HepG2 (cell line): ENCODE data around the gene IFI35. TPM values are rescaled to one million over a fixed set of nuclear protein-coding genes. Genes with fewer than 3 reads are reported as not detected.
A peak's percentile ranks its signal among the peaks of the same experiment; 100 is the strongest.

Source experiments
- ATAC-seq: fragments of 200-7000 bp; cut with Tn5 transposase; 3 replicates; pipeline ENCODE4 v1.9.1; 2020; ENCODE audit warnings: mild to moderate bottlenecking, moderate library complexity
- BruUV-seq: library from RNA; stranded (reverse); fragments of 400-500 nt; replicated peaks from 2 replicates; lab custom pipeline; 2021; lab: Mats Ljungman, UMichigan
- CTCF ChIA-PET: fragments of 300-600 bp; formaldehyde crosslinking; extraction: SDS; loops from one replicate; lab custom pipeline; 2021; ENCODE audit warnings: low total read pairs, inconsistent platforms, low intra/inter-chr PET ratio; lab: Yijun Ruan, JAX
- POLR2A ChIA-PET: fragments of 350-600 bp; sonication (Branson Sonifier 250); formaldehyde crosslinking; loops from one replicate; lab custom pipeline; 2020; ENCODE audit warnings: antibody characterized with exemption, inconsistent platforms; lab: Yijun Ruan, JAX
- DNase-seq: peaks from one replicate; pipeline ENCODE4 v3.0.0-alpha.2; 2015; ENCODE audit warnings: low spot score
- FAIRE-seq: peaks from 3 replicates; lab custom pipeline; 2011; peaks lifted over from hg19 to GRCh38; lab: Jason Lieb, UNC
- H2AFZ ChIP-seq: one replicate; pipeline ENCODE4 v1.6.1; 2011; ENCODE audit warnings: low read length, inconsistent platforms
- H3K27ac ChIP-seq: fragments of 300-600 bp; 3 replicates; pipeline ENCODE4 v1.8.0; 2011; ENCODE audit warnings: mixed run types, mild to moderate bottlenecking, mixed read lengths, low read length, inconsistent platforms; ENCODE audit not compliant: insufficient read depth; ENCODE audit errors: extremely low read length
- H3K27me3 ChIP-seq, 2 experiments: fragments of 200-600 bp in 1 of 2; 2 replicates in 1 of 2; 3 replicates in 1 of 2; pipeline versions ENCODE4 v1.6.0 to v1.8.0; 2011; ENCODE audit warnings: low read length in 2 of 2, mild to moderate bottlenecking in 2 of 2, moderate library complexity in 2 of 2, inconsistent platforms in 1 of 2; ENCODE audit not compliant: insufficient read depth in 2 of 2, control insufficient read depth in 1 of 2
- H3K36me3 ChIP-seq, 2 experiments: fragments of 200-600 bp in 1 of 2; replicated peaks in 1 of 2; 2 replicates in 1 of 2; 3 replicates in 1 of 2; pipeline versions ENCODE4 v1.5.1 to v1.8.0; 2011; ENCODE audit warnings: low read length in 2 of 2, inconsistent platforms in 1 of 2; ENCODE audit not compliant: insufficient read depth in 2 of 2, control insufficient read depth in 1 of 2
- H3K4me1 ChIP-seq: 2 replicates; pipeline ENCODE4 v1.5.1; 2012; ENCODE audit warnings: low read length, inconsistent platforms; ENCODE audit not compliant: insufficient read depth
- H3K4me2 ChIP-seq: 2 replicates; pipeline ENCODE4 v1.6.0; 2011; ENCODE audit warnings: low read depth, low read length, inconsistent platforms
- H3K4me3 ChIP-seq, 3 experiments: fragments of 200-600 bp in 1 of 3; sonication (generic), shearing (Covaris generic) in 1 of 3; replicated peaks in 1 of 3; 2 replicates each; pipeline ENCODE4 v1.5.1; 2011 to 2016; ENCODE audit warnings: low read length in 3 of 3, inconsistent platforms in 2 of 3, low read depth in 2 of 3, mild to moderate bottlenecking in 2 of 3, control low read depth in 1 of 3, mixed read lengths in 1 of 3; ENCODE audit not compliant: insufficient read depth in 1 of 3
- H3K79me2 ChIP-seq: one replicate; pipeline ENCODE4 v1.6.1; 2011; ENCODE audit warnings: low read length, inconsistent platforms; ENCODE audit not compliant: insufficient read depth
- H3K9ac ChIP-seq: 2 replicates; pipeline ENCODE4 v1.6.0; 2011; ENCODE audit warnings: mild to moderate bottlenecking, low read depth, low read length, inconsistent platforms; ENCODE audit not compliant: insufficient read depth
- H3K9me3 ChIP-seq: 2 replicates; pipeline ENCODE4 v1.5.1; 2012; ENCODE audit warnings: mild to moderate bottlenecking, low read length
- H4K20me1 ChIP-seq: 2 replicates; pipeline ENCODE4 v1.6.0; 2011; ENCODE audit warnings: inconsistent platforms, mild to moderate bottlenecking, low read length, moderate library complexity; ENCODE audit not compliant: insufficient read depth
- CBX1 ChIP-seq: IDR thresholded peaks from one replicate; pipeline ENCODE4 v1.6.1; 2016; ENCODE audit warnings: antibody characterized with exemption, low read depth
- JUND ChIP-seq: sonication (generic); formaldehyde crosslinking; IDR thresholded peaks from 2 replicates; pipeline ENCODE4 v1.8.0; 2022; ENCODE audit warnings: mild to moderate bottlenecking, missing genetic modification reagents
- ZMYM4 ChIP-seq: sonication (generic); formaldehyde crosslinking; IDR thresholded peaks from 2 replicates; pipeline ENCODE4 v1.8.1; 2023; ENCODE audit warnings: mild to moderate bottlenecking, missing genetic modification reagents
- ZNF101 ChIP-seq: sonication (generic); formaldehyde crosslinking; IDR thresholded peaks from 2 replicates; pipeline ENCODE4 v1.4.0; 2020; ENCODE audit warnings: mild to moderate bottlenecking, low read depth, missing genetic modification reagents, borderline replicate concordance
- ZNF572 ChIP-seq: sonication (generic); formaldehyde crosslinking; IDR thresholded peaks from 2 replicates; pipeline ENCODE4 v1.5.1; 2020; ENCODE audit warnings: mild to moderate bottlenecking, missing genetic modification reagents
- ZNF589 ChIP-seq: sonication (generic); formaldehyde crosslinking; conservative IDR thresholded peaks from 2 replicates; pipeline ENCODE4 v1.8.0; 2022; ENCODE audit warnings: mild to moderate bottlenecking, moderate library complexity, missing genetic modification reagents
- WGBS: methylation state at CpG from one replicate; pipeline ENCODE4 v1.1.6; 2017; ENCODE audit warnings: low lambda C conversion rate; 5-methylcytosine and 5-hydroxymethylcytosine counted together
- in situ Hi-C: cut with HindIII; loops from 2 replicates; pipeline ENCODE4 v1.10.0; 2017; ENCODE audit warnings: low pct_unique_long_range_greater_than_20kb; ENCODE audit not compliant: extremely low pct_ligation_motif_present
- intact Hi-C: fragments of 100-400 bp; cut with micrococcal nuclease; formaldehyde crosslinking; loops from one replicate; pipeline ENCODE4 v1.10.0; 2022; ENCODE audit not compliant: unreplicated experiment
- polyA plus RNA-seq, 8 experiments: library from polyadenylated mRNA; depleted of rRNA in 3 of 8; stranded (reverse) in 7 of 8; unstranded in 1 of 8; fragments of >200 nt; fragmentation: Illumina TruSeq in 4 of 8; extraction: Trizol in 4 of 8; gene quantifications; 2 replicates each; pipeline versions ENCODE4 v1.2.1 to v1.2.3, GENCODE V29; 2011 to 2016; ENCODE audit warnings: low read depth in 4 of 8, missing spikeins in 1 of 8, mixed read lengths in 1 of 8; ENCODE audit not compliant: insufficient read depth in 1 of 8
- total RNA-seq, 5 experiments: library from RNA; depleted of rRNA; stranded (reverse); fragments of >200 nt; fragmentation: Illumina TruSeq; extraction: Trizol; gene quantifications; 2 replicates each; pipeline ENCODE4 v1.2.3, GENCODE V29; 2016; ENCODE audit warnings: low read depth in 1 of 5

Gene IFI35
- total and polyA plus RNA-seq, 2 of the 13 experiments (the other 11 are each of a cell fraction or from before 2014, with no cell fraction given): 28.9 to 38.1 TPM

DNA sequence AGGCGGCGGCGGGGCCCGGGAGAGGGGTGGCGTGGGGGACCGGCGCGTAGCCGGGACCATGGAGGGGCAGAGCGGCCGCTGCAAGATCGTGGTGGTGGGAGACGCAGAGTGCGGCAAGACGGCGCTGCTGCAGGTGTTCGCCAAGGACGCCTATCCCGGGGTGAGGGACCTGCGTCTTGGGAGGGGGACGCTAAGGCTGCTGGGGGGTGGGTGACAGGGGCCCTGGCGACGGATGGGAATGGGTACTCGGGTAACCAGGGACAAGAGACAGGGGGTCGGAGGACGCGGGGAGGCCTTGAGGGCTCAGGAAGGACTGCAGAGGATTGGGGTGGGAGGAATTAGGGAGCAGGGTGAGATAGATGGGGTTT lies 18.7 kb downstream of the IFI35 start:
- Histone ChIP-seq H4K20me1 (no peaks in the 10 kb centered on the region), H3K9ac (no peak overlapping the region), H2AFZ (no peak overlapping the region), H3K36me3 (0 out of 5 replicates have a peak, but pooled peaks cover 0 to under 1% of the 10 kb centered on the region in 2 experiments), H3K4me3 (no peak overlapping the region), H3K79me2 (peaks cover 12% of the 10 kb centered on the region), H3K9me3 (no peaks in the 10 kb centered on the region), H3K4me2 (no peak overlapping the region), H3K27me3 (no peaks in the 10 kb centered on the region; a peak in 1 of 5 replicates), H3K27ac (no peak overlapping the region), H3K4me1 (peaks cover 61% of the 10 kb centered on the region)
- no peak for ATAC-seq
- no TSS peak for BruUV-seq
- ChIA-PET CTCF (no interaction called here), POLR2A (interaction anchor here (1.0 to 3.6 kb wide), 4 partner anchors 14 to 100 kb away, joined by 4 to 16 read pairs (median 9); partner anchors contain the start of genes BRCA1 and RPL27)
- FAIRE-seq: no peak
- WGBS: 90% methylated on average over 27 of the region's 27 CpGs
- in situ Hi-C loops (no loop called here), intact Hi-C loops (loop anchor here (2.0 kb wide), 2 partner anchors 94 to 146 kb away; partner anchors contain the start of gene NBR1)
- no peak for TF ChIP-seq ZNF101 (CRISPR knock-in tag)
- TF ChIP-seq ZNF589: 0 out of 2 replicates have a peak, but pooled peaks have one; percentile 2
- no peak for DNase-seq

DNA sequence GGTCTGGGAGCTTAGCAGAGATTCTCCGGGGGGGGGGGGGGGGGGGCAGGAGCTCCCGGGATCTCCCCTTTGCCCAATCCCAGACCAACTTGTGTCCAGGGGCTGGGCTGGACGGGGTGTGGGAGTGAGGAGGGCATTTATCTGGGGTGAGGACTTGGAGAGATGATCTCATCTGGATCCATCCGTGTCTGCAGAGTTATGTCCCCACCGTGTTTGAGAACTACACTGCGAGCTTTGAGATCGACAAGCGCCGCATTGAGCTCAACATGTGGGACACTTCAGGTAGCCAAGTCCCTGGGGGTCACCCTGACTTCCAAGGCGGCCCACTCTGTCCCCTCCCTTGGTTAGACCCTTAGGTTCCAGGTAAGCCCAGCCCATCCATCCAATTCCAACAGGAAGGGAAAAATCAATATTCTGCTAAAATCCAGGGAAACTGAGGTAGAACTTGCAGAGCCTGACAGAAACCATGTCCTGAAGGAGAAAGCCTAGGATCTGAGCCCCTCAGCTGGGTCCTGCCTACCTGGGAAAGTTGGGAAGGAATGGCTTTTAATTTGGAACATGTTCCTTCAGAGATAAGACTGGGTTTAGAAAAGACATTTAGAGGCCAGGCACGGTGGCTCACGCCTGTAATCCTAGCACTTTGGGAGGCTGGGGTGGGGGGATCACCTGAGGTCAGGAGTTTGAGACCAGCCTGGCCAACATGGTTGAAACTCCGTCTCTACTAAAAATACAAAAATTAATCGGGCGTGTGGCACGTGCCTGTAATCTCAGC lies 19.4 kb downstream of the IFI35 start:
- WGBS: 70% methylated on average over 13 of the region's 16 CpGs
- Histone ChIP-seq H4K20me1 (no peaks in the 10 kb centered on the region), H3K9me3 (no peaks in the 10 kb centered on the region), H3K36me3 (no peaks in the 10 kb centered on the region), H3K4me3 (no peak overlapping the region), H3K27ac (no peak overlapping the region), H3K4me2 (no peak overlapping the region), H3K9ac (no peak overlapping the region), H3K4me1 (peaks cover 57% of the 10 kb centered on the region), H3K27me3 (no peaks in the 10 kb centered on the region; a peak in 1 of 5 replicates), H3K79me2 (peaks cover 8% of the 10 kb centered on the region), H2AFZ (no peak overlapping the region)
- no peak for TF ChIP-seq CBX1
- no peak for TF ChIP-seq ZMYM4
- no peak for TF ChIP-seq ZNF572 (CRISPR knock-in tag)
- TF ChIP-seq JUND (CRISPR knock-in tag): no peak
- ChIA-PET POLR2A (interaction anchor here (1.4 to 3.6 kb wide), 5 partner anchors 14 to 186 kb away, joined by 3 to 16 read pairs (median 5); partner anchors contain the start of genes RPL27 and TMEM106A), CTCF (no interaction called here)
- intact Hi-C loops (loop anchor here (2.0 kb wide), 2 partner anchors 93 to 145 kb away; partner anchors contain the start of gene NBR1), in situ Hi-C loops (no loop called here)
- FAIRE-seq: no peak
- ATAC-seq: no peak
- no peak for DNase-seq
- BruUV-seq: no TSS peak
